Muscle layer of duodenum (tissue), 2 donors: Measurements from ENCODE around the gene NFKB2.

Experiments
- H3K27ac ChIP-seq: one replicate; pipeline ENCODE4 v1.7.0; 2013; ENCODE audit warnings: mild to moderate bottlenecking, low read length
- H3K27me3 ChIP-seq: one replicate; pipeline ENCODE4 v1.7.0; 2013; ENCODE audit warnings: low read depth, mild to moderate bottlenecking, control low read depth, low read length
- H3K36me3 ChIP-seq, 2 donors: one replicate each; pipeline ENCODE4 v1.7.0; 2013; ENCODE audit warnings: low read length in 2 of 2, control low read depth in 1 of 2, mild to moderate bottlenecking in 1 of 2; ENCODE audit not compliant: insufficient read depth in 2 of 2, control insufficient read depth in 1 of 2
- H3K4me1 ChIP-seq, 2 donors: one replicate each; pipeline ENCODE4 v1.7.0; 2013; ENCODE audit warnings: low read length in 2 of 2, mild to moderate bottlenecking in 2 of 2, control low read depth in 1 of 2, moderate library complexity in 1 of 2; ENCODE audit not compliant: insufficient read depth in 2 of 2, control insufficient read depth in 1 of 2
- H3K4me3 ChIP-seq, 2 donors: one replicate each; pipeline ENCODE4 v1.7.0; 2013; ENCODE audit warnings: low read length in 2 of 2, low read depth in 1 of 2, mild to moderate bottlenecking in 1 of 2
- H3K9me3 ChIP-seq, 2 donors: one replicate each; pipeline ENCODE4 v1.7.0; 2013; ENCODE audit warnings: low read length in 2 of 2, control low read depth in 1 of 2, mild to moderate bottlenecking in 1 of 2; ENCODE audit not compliant: control insufficient read depth in 1 of 2
- donor health status: healthy.

Gene NFKB2

DNA sequence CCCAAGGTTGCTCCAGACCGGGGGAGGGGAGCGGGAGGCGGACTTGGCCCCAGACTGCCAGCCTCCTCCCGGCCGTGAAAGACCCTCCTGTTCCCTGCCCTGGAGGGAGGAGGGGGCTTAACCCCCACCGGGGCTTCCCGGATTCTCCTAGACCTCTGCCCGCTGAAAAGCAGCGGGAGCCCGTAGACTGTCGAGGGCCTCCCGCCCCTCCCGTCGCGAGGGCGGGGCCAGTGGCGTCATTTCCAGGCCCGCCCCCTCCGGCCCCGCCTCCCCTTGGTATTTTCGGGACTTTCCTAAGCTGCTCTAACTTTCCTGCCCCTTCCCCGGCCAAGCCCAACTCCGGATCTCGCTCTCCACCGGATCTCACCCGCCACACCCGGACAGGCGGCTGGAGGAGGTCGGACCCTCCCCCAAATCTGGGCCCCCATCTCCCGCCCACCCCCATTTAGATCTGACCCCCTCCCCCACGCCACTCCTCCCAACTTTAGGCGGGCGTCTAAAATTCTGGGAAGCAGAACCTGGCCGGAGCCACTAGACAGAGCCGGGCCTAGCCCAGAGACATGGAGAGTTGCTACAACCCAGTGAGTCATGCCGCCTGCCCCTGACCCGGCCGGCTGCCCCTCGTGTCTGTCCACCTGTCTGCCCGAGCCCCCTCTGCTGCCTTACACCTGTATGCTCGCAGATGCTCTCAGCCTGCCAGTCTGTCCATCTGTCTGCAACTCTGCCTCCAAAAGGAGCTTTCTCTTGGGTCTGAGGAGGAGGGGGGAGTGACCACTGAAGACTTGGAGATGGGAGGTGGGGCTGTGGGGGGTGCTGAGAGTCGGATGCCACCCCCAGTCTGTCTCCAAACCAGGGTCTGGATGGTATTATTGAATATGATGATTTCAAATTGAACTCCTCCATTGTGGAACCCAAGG is at the start of gene NFKB2:
TSS of gene NFKB2 (plus strand) at position 306 of the 917 bp plus-strand sequence. CDS start at position 561, 255 bp downstream.
- peak within 1 kb of the TSS; percentile 77 to 84 for H3K4me3 ChIP-seq
- H3K9me3 ChIP-seq: no peaks in the 10 kb centered on the region
- peaks cover 10 to 51% of the 10 kb centered on the region in 2 donors for H3K4me1 ChIP-seq
- peak within 1 kb of the TSS; percentile 90 for H3K27ac ChIP-seq
- no peaks in the 10 kb centered on the region for H3K27me3 ChIP-seq
- H3K36me3 ChIP-seq: peaks cover 14 to 20% of the 10 kb centered on the region in 2 donors

DNA sequence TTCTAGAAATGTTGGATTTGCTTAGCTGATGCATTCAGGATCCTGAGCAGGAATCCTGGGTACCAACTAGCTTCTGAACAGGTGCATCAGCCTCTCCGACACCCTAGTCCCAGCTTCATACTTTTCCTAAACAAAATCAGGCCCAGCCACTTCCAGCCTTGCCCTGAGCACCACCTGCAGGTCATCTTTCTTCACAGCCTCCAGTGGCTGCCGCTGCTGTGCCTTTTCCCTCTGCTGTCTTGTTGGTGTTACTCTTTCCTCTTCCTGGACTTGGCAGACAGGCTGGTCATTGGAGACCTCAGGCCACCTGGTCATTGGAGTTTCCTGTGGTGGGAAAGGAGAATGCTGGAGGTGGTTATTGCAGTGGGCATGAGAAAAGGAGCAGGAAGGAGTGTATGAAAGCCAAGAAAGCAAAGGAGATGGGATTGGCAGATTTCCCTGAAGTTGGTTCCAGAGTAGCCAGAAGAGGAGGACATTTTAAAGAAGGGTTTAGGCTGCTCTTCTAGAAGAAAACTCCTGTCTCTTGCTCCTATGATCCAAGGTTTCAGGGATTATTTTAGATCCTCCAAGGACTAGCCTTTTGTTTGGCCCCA is 48.2 kb upstream of the NFKB2 start:
- H3K4me1 ChIP-seq: no peaks in the 10 kb centered on the region
- no peaks in the 10 kb centered on the region for H3K9me3 ChIP-seq
- peaks cover 13 to 28% of the 10 kb centered on the region in 2 donors for H3K36me3 ChIP-seq
- no peak overlapping the region for H3K27ac ChIP-seq
- no peak overlapping the region for H3K4me3 ChIP-seq
- H3K27me3 ChIP-seq: no peaks in the 10 kb centered on the region

DNA sequence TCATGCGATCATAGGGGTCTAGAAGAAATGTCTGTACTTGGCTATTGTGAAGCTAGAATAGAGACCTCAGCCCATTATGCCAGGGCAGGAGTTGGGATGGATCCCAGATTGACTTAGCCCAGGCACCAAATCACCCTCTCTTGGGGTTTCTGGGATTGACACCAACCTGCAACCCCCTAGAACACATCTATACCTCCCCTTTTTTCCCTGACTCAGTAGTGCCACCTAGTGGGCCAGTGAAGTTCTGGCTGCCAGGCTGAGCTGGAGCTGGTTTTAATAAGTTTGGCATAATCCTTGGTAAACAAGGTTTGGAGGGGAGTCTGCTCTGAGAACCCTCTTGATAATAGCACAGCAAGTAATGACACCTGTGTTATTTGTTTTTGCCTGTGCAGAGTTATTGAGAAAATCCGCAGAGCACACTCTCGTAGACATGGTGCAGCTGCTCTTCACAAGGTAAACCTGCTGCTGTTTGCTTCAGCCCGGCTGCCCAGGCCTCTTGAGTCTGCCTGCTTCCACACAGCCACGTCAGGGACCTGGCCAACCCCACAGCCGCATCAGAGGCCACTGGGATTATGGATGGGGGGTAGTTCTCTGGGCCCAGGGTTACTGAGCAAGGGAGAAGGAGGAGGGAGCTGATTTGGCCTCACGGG is 43.3 kb upstream of the NFKB2 start:
- H3K36me3 ChIP-seq: peaks cover 38 to 43% of the 10 kb centered on the region in 2 donors
- H3K4me1 ChIP-seq: no peaks in the 10 kb centered on the region
- no peak overlapping the region for H3K4me3 ChIP-seq
- no peak overlapping the region for H3K27ac ChIP-seq
- no peaks in the 10 kb centered on the region for H3K9me3 ChIP-seq
- no peaks in the 10 kb centered on the region for H3K27me3 ChIP-seq

DNA sequence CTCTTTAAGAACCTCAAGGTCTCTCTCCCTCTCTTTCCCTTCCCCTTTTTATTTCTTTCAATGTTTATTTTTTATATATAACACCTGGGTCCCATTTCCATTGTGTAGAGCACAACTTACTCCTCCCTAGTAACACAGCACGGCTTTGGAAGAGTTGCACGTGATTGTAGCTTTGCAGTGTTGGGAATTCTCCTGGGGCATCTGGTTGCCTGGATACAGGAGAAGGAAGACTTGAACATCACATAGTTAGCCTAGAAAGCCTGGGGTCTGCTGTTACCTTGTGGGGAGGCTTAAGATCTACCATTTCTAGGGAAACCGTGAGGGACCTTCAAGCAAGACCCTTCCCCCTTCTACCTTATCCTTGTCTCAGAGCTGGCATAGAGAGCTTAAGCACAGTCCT is 41.1 kb upstream of the NFKB2 start:
- Histone ChIP-seq H3K36me3 (peaks cover 59 to 64% of the 10 kb centered on the region in 2 donors), H3K4me3 (no peak overlapping the region), H3K27ac (no peak overlapping the region), H3K9me3 (no peaks in the 10 kb centered on the region), H3K27me3 (no peaks in the 10 kb centered on the region), H3K4me1 (no peaks in the 10 kb centered on the region)

DNA sequence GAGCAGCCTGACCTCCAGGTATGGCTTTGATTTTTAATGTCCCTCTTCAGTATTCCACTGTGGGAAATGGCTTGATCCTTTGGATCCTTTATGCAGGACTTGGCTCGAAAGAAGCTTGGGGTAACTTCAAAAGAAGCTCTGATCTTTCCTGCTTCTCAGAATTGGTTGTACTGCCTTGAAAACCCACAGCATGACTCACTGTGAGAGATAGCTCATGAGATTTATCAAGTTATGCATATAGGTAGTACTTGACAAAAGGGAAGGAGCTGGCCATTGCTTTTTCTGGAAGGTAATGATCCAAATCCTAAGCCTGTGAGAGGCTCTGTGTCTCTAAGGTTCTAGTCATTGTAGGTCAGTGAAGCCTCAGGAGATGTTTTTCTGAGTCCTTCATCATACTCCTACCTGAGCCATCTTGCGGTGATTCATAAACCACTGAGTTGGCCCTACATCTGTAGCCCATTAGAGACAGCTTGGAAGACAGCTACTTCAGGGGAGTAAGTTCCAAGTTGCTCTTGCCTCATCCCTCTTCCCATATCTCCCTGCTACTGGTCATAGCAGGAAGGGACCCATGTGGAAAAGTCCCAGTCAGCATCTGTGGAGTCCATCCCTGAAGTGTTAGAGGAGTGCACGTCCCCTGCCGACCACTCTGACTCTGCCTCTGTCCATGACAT is 36.7 kb upstream of the NFKB2 start:
- Histone ChIP-seq H3K27me3 (no peaks in the 10 kb centered on the region), H3K27ac (no peak overlapping the region), H3K4me3 (no peak overlapping the region), H3K36me3 (peaks cover 71 to 78% of the 10 kb centered on the region in 2 donors), H3K4me1 (no peaks in the 10 kb centered on the region), H3K9me3 (no peaks in the 10 kb centered on the region)

DNA sequence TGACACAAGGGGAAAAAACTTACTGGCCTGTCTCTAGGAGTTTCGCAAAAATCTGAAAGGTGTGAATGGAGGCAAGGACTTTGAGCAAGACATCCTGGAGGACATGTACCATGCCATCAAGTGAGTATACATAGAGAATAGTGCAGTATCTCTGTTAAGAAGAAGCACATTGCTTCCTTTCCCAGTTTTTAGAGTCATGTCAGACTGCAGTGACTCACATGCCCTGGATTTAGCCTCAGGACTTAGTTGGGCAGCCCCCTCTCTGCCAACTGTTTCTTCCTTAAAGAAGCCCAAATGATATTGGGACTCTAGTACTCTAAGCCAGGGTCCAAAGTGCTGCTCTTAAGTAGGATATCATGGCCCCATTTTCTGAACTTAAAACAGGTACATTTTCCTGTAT is 28.1 kb upstream of the NFKB2 start:
- Histone ChIP-seq H3K4me1 (no peaks in the 10 kb centered on the region), H3K4me3 (no peak overlapping the region), H3K36me3 (peaks cover 74 to 94% of the 10 kb centered on the region in 2 donors), H3K27ac (no peak overlapping the region), H3K9me3 (peaks cover 0 to 6% of the 10 kb centered on the region in 2 donors), H3K27me3 (no peaks in the 10 kb centered on the region)

DNA sequence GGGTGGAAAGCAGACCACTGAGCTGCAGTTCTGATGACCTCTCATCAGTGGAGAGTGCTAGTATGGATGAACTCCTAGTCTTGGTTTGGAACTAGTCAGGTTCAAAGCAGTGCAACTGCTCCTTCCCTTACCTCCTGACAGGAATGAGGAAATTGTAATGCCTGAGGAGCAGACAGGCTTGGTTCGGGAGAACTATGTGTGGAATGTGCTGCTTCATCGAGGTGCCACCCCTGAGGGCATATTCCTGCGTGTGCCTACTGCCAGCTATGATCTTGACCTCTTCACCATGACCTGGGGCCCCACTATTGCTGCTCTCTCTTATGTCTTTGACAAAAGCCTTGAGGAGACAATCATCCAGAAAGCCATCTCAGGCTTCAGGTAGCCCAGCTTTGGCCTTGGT is 27.4 kb upstream of the NFKB2 start:
- Histone ChIP-seq H3K27ac (no peak overlapping the region), H3K27me3 (no peaks in the 10 kb centered on the region), H3K4me3 (no peak overlapping the region), H3K9me3 (peaks cover 0 to 6% of the 10 kb centered on the region in 2 donors), H3K4me1 (no peaks in the 10 kb centered on the region), H3K36me3 (peaks cover 73 to 92% of the 10 kb centered on the region in 2 donors)

DNA sequence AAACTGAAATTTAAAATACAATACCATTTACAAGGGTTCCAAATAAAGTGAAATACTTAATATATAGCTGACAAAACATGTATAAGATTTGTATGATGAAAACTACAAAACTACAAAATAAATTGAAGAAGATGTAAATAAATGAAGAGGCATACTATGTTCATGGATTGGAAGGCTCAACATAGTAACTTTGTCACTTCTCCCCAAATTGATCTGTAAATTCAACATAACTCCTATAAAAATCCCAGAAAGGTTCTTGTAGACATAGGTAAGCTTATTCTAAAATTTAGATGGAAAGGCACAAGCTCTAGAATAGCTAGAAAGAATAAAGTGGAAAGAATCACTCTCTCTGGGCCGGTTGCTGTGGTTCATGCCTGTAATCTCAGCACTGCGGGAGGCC is 24.2 kb upstream of the NFKB2 start:
- H3K9me3 ChIP-seq: peaks cover 0 to 6% of the 10 kb centered on the region in 2 donors
- no peaks in the 10 kb centered on the region for H3K4me1 ChIP-seq
- peaks cover 70 to 90% of the 10 kb centered on the region in 2 donors for H3K36me3 ChIP-seq
- no peak overlapping the region for H3K27ac ChIP-seq
- no peak overlapping the region for H3K4me3 ChIP-seq
- H3K27me3 ChIP-seq: no peaks in the 10 kb centered on the region

DNA sequence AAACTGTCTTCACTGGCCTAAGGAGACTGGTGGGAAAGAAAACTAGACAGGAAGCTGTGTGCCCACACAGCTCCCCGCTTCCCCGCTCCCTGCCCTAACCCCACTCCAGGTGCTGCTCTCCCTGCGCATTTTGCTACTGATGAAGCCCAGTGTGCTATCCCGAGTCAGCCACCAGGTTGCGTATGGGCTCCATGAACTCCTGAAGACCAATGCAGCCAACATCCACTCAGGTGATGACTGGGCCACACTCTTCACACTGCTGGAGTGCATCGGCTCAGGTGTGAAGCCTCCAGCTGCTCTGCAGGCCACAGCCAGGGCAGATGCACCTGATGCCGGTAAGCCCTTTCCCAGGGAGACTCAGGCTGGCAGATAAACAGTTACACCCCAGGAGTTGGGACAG is 20.3 kb upstream of the NFKB2 start:
- peaks cover 54 to 80% of the 10 kb centered on the region in 2 donors for H3K36me3 ChIP-seq
- peaks cover 0 to 6% of the 10 kb centered on the region in 2 donors for H3K9me3 ChIP-seq
- no peak overlapping the region for H3K27ac ChIP-seq

DNA sequence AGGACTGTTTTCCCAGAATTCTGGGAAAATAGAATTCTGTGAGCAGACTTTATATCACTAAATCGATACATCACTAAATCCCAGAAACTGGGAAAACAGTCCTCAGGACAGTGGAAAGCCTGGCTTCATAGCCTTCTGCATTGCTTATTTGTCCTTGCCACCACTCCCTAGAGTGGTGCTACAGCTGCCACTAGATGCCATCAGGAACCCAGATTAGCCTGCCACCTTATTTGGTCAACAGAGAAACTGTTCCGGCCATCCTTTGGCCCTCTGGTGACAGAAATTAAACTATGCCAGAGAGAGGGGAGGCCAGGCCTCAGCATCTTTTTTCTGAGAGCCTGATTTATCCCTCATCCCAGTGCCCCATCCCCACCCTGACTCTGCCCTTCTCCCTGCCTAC is 19.6 kb upstream of the NFKB2 start:
- H3K27ac ChIP-seq: no peak overlapping the region
- H3K4me1 ChIP-seq: no peaks in the 10 kb centered on the region
- no peaks in the 10 kb centered on the region for H3K27me3 ChIP-seq
- peaks cover 52 to 79% of the 10 kb centered on the region in 2 donors for H3K36me3 ChIP-seq
- H3K9me3 ChIP-seq: peaks cover 0 to 4% of the 10 kb centered on the region in 2 donors
- H3K4me3 ChIP-seq: no peak overlapping the region

More for the DNA sequence above, 20.3 kb upstream of the NFKB2 start:
- H3K27me3 ChIP-seq: no peaks in the 10 kb centered on the region
- H3K4me3 ChIP-seq: no peak overlapping the region
- H3K4me1 ChIP-seq: no peaks in the 10 kb centered on the region

DNA sequence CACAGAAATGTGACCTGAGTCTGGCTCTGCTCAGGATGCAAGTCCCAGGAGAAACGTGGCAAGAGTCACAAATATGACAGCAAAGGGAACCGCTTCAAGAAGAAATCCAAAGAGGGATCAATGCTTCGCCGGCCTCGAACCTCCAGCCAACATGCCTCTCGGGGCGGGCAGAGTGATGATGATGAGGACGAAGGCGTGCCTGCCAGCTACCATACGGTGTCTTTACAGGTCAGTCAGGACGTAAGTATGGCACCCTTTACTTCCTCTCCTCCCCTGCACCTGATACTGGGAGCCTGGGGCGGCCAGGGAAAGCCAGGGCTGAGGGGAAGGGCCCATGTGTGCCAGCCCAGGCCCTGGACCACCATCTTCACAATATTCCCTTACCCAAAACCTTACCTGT is 18.6 kb upstream of the NFKB2 start:
- Histone ChIP-seq H3K9me3 (no peaks in the 10 kb centered on the region), H3K36me3 (peaks cover 50 to 78% of the 10 kb centered on the region in 2 donors), H3K4me1 (no peaks in the 10 kb centered on the region), H3K27me3 (no peaks in the 10 kb centered on the region), H3K4me3 (no peak overlapping the region), H3K27ac (no peak overlapping the region)
